SK-N-SH treated with all-trans-retinoic acid at 6 μM for 48 hours (cell line): ENCODE measurements around the gene TMEM208.

Source experiments
- ATAC-seq: fragments of 200-7000 bp; cut with Tn5 transposase; 3 replicates; pipeline ENCODE4 v1.9.1; 2020; ENCODE audit warnings: mild to moderate bottlenecking, moderate library complexity
- ARNTL ChIP-seq: fragments of 450-650 bp; formaldehyde crosslinking; IDR thresholded peaks from 2 replicates; pipeline ENCODE4 v1.5.0; 2020; ENCODE audit warnings: low read depth, mild to moderate bottlenecking, moderate library complexity, borderline replicate concordance
- BACH2 ChIP-seq: fragments of 250-450 bp; sonication (Bioruptor Pico); IDR thresholded peaks from 2 replicates; pipeline ENCODE4 v1.9.0; 2021; ENCODE audit warnings: mild to moderate bottlenecking, borderline replicate concordance
- CSDC2 ChIP-seq: fragments of 250-450 bp; sonication (Bioruptor Pico); IDR thresholded peaks from 2 replicates; pipeline ENCODE4 v1.5.0; 2020; ENCODE audit warnings: mild to moderate bottlenecking, moderate library complexity
- ESRRG ChIP-seq: fragments of 250-450 bp; sonication (Bioruptor Pico); IDR thresholded peaks from 2 replicates; pipeline ENCODE4 v1.6.1; 2021; ENCODE audit warnings: mild to moderate bottlenecking
- GLIS3 ChIP-seq: fragments of 250-450 bp; sonication (Bioruptor Pico); IDR thresholded peaks from 2 replicates; pipeline ENCODE4 v1.5.0; 2020; ENCODE audit warnings: mild to moderate bottlenecking, moderate library complexity
- ISL1 ChIP-seq: fragments of 250-450 bp; sonication (Bioruptor Pico); IDR thresholded peaks from 2 replicates; pipeline ENCODE4 v2.1.2; 2022; ENCODE audit warnings: mild to moderate bottlenecking, moderate library complexity
- OSR1 ChIP-seq: fragments of 250-450 bp; sonication (Bioruptor Pico); IDR thresholded peaks from 2 replicates; pipeline ENCODE4 v1.8.0; 2022; ENCODE audit warnings: moderate library complexity, mild to moderate bottlenecking, inconsistent platforms
- PATZ1 ChIP-seq: fragments of 250-450 bp; sonication (Bioruptor Pico); IDR thresholded peaks from 2 replicates; pipeline ENCODE4 v1.8.0; 2020; ENCODE audit warnings: mild to moderate bottlenecking, moderate library complexity, borderline replicate concordance
- PPARA ChIP-seq: fragments of 250-450 bp; sonication (Bioruptor Pico); IDR thresholded peaks from 2 replicates; pipeline ENCODE4 v1.5.0; 2020; ENCODE audit warnings: mild to moderate bottlenecking, borderline replicate concordance
- RARB ChIP-seq: fragments of 250-450 bp; sonication (Bioruptor Pico); IDR thresholded peaks from 2 replicates; pipeline ENCODE4 v1.8.0; 2021; ENCODE audit warnings: mild to moderate bottlenecking, moderate library complexity
- SNAI2 ChIP-seq: fragments of 250-450 bp; sonication (Bioruptor Pico); IDR thresholded peaks from 2 replicates; pipeline ENCODE4 v1.5.0; 2020; ENCODE audit warnings: mild to moderate bottlenecking, moderate library complexity
- TCF4 ChIP-seq: fragments of 250-450 bp; sonication (Bioruptor Pico); IDR thresholded peaks from 2 replicates; pipeline ENCODE4 v1.8.0; 2021; ENCODE audit warnings: mild to moderate bottlenecking, moderate library complexity, borderline replicate concordance
- TOX ChIP-seq: fragments of 250-450 bp; sonication (Bioruptor Pico); IDR thresholded peaks from 2 replicates; pipeline ENCODE4 v1.8.0; 2021; ENCODE audit warnings: mild to moderate bottlenecking, moderate library complexity, borderline replicate concordance
- ZFP30 ChIP-seq: fragments of 450-650 bp; formaldehyde crosslinking; IDR thresholded peaks from 2 replicates; pipeline ENCODE4 v1.5.0; 2022; ENCODE audit warnings: mild to moderate bottlenecking, moderate library complexity
- ZNF565 ChIP-seq: fragments of 450-650 bp; formaldehyde crosslinking; conservative IDR thresholded peaks from 2 replicates; pipeline ENCODE4 v1.5.0; 2020; ENCODE audit warnings: low read depth, mild to moderate bottlenecking, moderate library complexity
- ZNF70 ChIP-seq: fragments of 450-650 bp; formaldehyde crosslinking; IDR thresholded peaks from 2 replicates; pipeline ENCODE4 v1.5.0; 2020; ENCODE audit warnings: mild to moderate bottlenecking, moderate library complexity
- ZNF8 ChIP-seq: fragments of 450-650 bp; formaldehyde crosslinking; IDR thresholded peaks from 2 replicates; pipeline ENCODE4 v1.5.0; 2020; ENCODE audit warnings: mild to moderate bottlenecking, moderate library complexity
- TF ChIP-seq, protein P1 (sequence below): fragments of 250-450 bp; sonication (Bioruptor Pico); IDR thresholded peaks from 2 replicates; pipeline ENCODE4 v1.5.0; 2020; ENCODE audit warnings: mild to moderate bottlenecking, moderate library complexity
- TF ChIP-seq, protein P2 (sequence below): fragments of 250-450 bp; sonication (Bioruptor Pico); IDR thresholded peaks from 2 replicates; pipeline ENCODE4 v1.5.1; 2021; ENCODE audit warnings: mild to moderate bottlenecking, moderate library complexity

Gene TMEM208

DNA sequence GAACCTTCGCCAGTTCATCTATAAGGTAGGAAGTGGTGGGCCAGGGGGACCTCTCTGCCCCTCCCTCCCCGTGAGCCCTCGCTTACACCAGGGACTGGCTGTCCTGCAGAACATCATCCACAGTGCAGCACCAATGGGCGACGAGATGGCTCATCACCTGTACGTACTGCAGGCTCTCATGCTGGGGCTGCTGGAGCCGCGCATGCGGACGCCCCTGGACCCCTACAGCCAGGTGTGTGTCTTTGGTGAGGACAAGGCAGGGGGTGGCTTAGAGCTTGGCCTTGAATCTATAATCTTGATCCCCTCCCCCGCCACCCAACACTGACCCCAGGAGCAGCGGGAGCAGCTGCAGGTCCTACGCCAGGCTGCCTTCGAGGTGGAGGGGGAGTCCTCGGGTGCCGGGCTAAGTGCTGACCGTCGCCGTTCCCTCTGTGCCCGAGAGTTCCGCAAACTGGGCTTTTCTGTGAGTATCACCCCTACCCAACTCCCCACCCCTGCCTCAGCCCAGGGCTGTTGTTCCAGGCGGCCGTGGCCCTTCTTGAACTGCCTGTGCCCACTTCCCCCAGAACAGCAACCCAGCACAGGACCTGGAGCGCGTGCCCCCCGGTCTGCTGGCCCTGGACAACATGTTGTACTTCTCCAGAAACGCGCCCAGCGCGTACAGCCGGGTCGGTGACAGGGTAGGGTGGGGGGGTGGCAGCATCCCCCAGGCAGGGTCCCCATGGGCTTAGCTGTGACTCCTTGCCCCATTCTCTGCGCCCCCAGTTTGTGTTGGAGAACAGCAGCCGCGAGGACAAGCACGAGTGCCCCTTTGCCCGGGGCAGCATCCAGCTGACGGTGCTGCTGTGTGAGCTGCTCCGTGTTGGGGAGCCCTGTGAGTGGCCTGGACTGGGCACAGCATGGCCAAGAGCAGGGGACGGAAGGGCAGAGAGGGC lies 25.3 kb upstream of the TMEM208 start:
- ATAC-seq, result no peak
- TF ChIP-seq ZNF8, result no peak
- TF ChIP-seq, protein P1, sequence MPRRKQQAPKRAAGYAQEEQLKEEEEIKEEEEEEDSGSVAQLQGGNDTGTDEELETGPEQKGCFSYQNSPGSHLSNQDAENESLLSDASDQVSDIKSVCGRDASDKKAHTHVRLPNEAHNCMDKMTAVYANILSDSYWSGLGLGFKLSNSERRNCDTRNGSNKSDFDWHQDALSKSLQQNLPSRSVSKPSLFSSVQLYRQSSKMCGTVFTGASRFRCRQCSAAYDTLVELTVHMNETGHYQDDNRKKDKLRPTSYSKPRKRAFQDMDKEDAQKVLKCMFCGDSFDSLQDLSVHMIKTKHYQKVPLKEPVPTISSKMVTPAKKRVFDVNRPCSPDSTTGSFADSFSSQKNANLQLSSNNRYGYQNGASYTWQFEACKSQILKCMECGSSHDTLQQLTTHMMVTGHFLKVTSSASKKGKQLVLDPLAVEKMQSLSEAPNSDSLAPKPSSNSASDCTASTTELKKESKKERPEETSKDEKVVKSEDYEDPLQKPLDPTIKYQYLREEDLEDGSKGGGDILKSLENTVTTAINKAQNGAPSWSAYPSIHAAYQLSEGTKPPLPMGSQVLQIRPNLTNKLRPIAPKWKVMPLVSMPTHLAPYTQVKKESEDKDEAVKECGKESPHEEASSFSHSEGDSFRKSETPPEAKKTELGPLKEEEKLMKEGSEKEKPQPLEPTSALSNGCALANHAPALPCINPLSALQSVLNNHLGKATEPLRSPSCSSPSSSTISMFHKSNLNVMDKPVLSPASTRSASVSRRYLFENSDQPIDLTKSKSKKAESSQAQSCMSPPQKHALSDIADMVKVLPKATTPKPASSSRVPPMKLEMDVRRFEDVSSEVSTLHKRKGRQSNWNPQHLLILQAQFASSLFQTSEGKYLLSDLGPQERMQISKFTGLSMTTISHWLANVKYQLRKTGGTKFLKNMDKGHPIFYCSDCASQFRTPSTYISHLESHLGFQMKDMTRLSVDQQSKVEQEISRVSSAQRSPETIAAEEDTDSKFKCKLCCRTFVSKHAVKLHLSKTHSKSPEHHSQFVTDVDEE, result no peak
- TF ChIP-seq GLIS3 (CRISPR knock-in tag), result no peak
- TF ChIP-seq SNAI2 (CRISPR knock-in tag), result no peak
- TF ChIP-seq ZNF70 (CRISPR knock-in tag), result no peak
- no peak for TF ChIP-seq ZFP30 (CRISPR knock-in tag)
- TF ChIP-seq TCF4, result no peak
- no peak for TF ChIP-seq BACH2 (CRISPR knock-in tag)
- no peak for TF ChIP-seq ISL1 (CRISPR knock-in tag)

DNA sequence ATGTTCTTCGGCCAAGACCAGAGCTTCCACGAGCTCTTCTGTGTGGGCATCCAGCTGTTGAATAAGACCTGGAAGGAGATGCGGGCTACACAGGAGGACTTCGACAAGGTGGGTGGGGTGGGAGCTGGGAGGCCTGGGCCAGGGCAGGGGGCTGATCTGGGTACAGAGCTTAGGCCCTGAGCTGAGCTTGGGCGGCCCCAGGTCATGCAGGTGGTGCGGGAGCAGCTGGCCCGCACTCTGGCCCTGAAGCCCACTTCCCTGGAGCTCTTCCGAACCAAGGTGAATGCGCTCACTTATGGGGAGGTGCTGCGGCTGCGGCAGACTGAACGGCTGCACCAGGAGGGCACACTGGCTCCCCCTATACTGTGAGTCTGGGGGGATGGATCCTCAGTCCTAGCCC lies 24.5 kb upstream of the TMEM208 start:
- no peak for ATAC-seq
- TF ChIP-seq, protein P2, sequence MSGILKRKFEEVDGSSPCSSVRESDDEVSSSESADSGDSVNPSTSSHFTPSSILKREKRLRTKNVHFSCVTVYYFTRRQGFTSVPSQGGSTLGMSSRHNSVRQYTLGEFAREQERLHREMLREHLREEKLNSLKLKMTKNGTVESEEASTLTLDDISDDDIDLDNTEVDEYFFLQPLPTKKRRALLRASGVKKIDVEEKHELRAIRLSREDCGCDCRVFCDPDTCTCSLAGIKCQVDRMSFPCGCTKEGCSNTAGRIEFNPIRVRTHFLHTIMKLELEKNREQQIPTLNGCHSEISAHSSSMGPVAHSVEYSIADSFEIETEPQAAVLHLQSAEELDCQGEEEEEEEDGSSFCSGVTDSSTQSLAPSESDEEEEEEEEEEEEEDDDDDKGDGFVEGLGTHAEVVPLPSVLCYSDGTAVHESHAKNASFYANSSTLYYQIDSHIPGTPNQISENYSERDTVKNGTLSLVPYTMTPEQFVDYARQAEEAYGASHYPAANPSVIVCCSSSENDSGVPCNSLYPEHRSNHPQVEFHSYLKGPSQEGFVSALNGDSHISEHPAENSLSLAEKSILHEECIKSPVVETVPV (CRISPR knock-in tag), result no peak
- TF ChIP-seq ZNF565 (CRISPR knock-in tag) (no peak), BACH2 (CRISPR knock-in tag) (no peak), ZNF70 (CRISPR knock-in tag) (no peak), OSR1 (CRISPR knock-in tag) (no peak), TOX (CRISPR knock-in tag) (no peak), ESRRG (CRISPR knock-in tag) (no peak), SNAI2 (CRISPR knock-in tag) (no peak), TCF4 (no peak), CSDC2 (CRISPR knock-in tag) (no peak), PATZ1 (CRISPR knock-in tag) (no peak), ISL1 (CRISPR knock-in tag) (no peak), RARB (no peak)
- TF ChIP-seq, protein P1, result no peak
- TF ChIP-seq, all 23 proteins: peak for 0

DNA sequence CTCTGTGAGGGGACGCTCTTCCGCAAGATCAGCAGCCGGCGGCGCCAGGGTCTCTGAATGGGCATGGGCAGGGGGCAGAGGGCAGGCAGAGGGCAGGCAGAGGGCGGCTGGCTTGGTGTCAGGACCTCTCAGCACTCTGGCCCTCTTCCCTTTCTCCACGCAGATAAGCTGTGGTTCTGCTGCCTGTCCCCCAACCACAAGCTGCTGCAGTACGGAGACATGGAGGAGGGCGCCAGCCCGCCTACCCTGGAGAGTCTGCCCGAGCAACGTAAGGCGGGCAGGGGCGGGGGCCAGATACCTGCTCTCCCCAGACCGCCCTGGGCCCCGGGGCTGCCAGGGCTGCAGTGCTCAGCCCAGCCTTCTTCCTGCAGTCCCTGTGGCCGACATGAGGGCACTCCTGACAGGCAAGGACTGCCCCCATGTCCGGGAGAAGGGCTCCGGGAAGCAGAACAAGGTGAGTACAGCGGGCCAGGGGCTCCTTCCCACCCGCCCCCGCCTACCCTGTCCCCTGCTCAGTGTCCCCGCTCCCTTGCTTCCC lies 23.9 kb upstream of the TMEM208 start:
- ATAC-seq, result no peak
- TF ChIP-seq, protein P1, result no peak
- TF ChIP-seq ZNF8 (no peak), CSDC2 (CRISPR knock-in tag) (no peak), OSR1 (CRISPR knock-in tag) (no peak), SNAI2 (CRISPR knock-in tag) (no peak), ARNTL (CRISPR knock-in tag) (no peak), TCF4 (no peak), TOX (CRISPR knock-in tag) (no peak), ISL1 (CRISPR knock-in tag) (no peak), PPARA (CRISPR knock-in tag) (no peak)
- TF ChIP-seq, protein P2 (CRISPR knock-in tag), result no peak
